SK-N-SH (cell line): Measurements from ENCODE around the gene LARP1B.

Source experiments
- CTCF ChIP-seq: fragments of 200-600 bp; sonication (generic); IDR thresholded peaks from 2 replicates; pipeline ENCODE4 v1.6.1; 2017; ENCODE audit warnings: antibody characterized with exemption, mild to moderate bottlenecking, moderate library complexity
- EP300 ChIP-seq, 2 experiments: IDR thresholded peaks; 2 replicates each; pipeline versions ENCODE4 v1.4.0 to v1.6.1; 2012; ENCODE audit warnings: borderline replicate concordance in 1 of 2, low read depth in 1 of 2, low read length in 1 of 2
- FOXJ3 ChIP-seq: sonication (generic); formaldehyde crosslinking; IDR thresholded peaks from 2 replicates; pipeline ENCODE4 v1.5.1; 2020; ENCODE audit warnings: mild to moderate bottlenecking, missing genetic modification reagents
- POLR2AphosphoS5 ChIP-seq: IDR thresholded peaks from 2 replicates; pipeline ENCODE4 v1.6.1; 2012; ENCODE audit warnings: low read depth, low read length
- RAD21 ChIP-seq: IDR thresholded peaks from 2 replicates; pipeline ENCODE4 v1.6.1; 2012; ENCODE audit warnings: mild to moderate bottlenecking, low read length
- REST ChIP-seq: IDR thresholded peaks from 2 replicates; pipeline ENCODE4 v1.6.1; 2012; ENCODE audit warnings: mild to moderate bottlenecking, low read depth, low read length, moderate library complexity
- TAF1 ChIP-seq: IDR thresholded peaks from 2 replicates; pipeline ENCODE4 v1.6.1; 2012; ENCODE audit warnings: low read depth, mild to moderate bottlenecking, low read length, moderate library complexity, borderline replicate concordance
- TCF12 ChIP-seq: IDR thresholded peaks from 2 replicates; pipeline ENCODE4 v1.4.0; 2012
- YY1 ChIP-seq: IDR thresholded peaks from 2 replicates; pipeline ENCODE4 v1.4.0; 2012; ENCODE audit warnings: low read depth, mild to moderate bottlenecking

- TF ChIP-seq FOXJ3 (CRISPR knock-in tag) = no peak
- no peak for TF ChIP-seq TAF1
- TF ChIP-seq REST = no peak
- TF ChIP-seq YY1 = no peak
- no peak for TF ChIP-seq CTCF
- TF ChIP-seq EP300 (IDR thresholded peaks at IDR 0.05; ENCODE audit: borderline replicate concordance in 1 of 2, low read depth in 1 of 2, low read length in 1 of 2) = no peak
- no peak for TF ChIP-seq POLR2AphosphoS5
- no peak for TF ChIP-seq TCF12
- no peak for TF ChIP-seq RAD21
Measured at GRCh38 chr4:128244379-128244778, 183.3 kb downstream of the LARP1B start.
